ENCODE results near the gene SLC22A17.

GRCh38 chr14:23348297-23348655 is 4.4 kb downstream of the SLC22A17 start:
- TF ChIP-seq GATA2 (IDR thresholded peaks at IDR 0.05; ENCODE audit: low read depth, low read length), result no peak
- TF ChIP-seq GATA3 (IDR thresholded peaks at IDR 0.05; ENCODE audit: low read depth, low read length), result no peak

Data from SH-SY5Y (cell line).